Brain microvascular endothelial cell (primary cell): ENCODE measurements around the gene HIRA.

Experiments
- DNase-seq: peaks from one replicate; pipeline ENCODE4 v3.0.0-alpha.2; 2020
- H3K27ac ChIP-seq: fragments of 250-450 bp; sonication (Bioruptor Pico); 2 replicates; pipeline ENCODE4 v1.5.1; 2020; ENCODE audit warnings: mild to moderate bottlenecking, moderate library complexity
- H3K27me3 ChIP-seq: fragments of 250-450 bp; sonication (Bioruptor Pico); replicated peaks from 2 replicates; pipeline ENCODE4 v1.5.1; 2020; ENCODE audit warnings: mild to moderate bottlenecking
- H3K36me3 ChIP-seq: fragments of 250-450 bp; sonication (Bioruptor Pico); replicated peaks from 2 replicates; pipeline ENCODE4 v1.5.1; 2020; ENCODE audit warnings: mild to moderate bottlenecking
- H3K4me3 ChIP-seq: 2 replicates; pipeline ENCODE4 v1.5.1; 2011; ENCODE audit warnings: low read depth, mild to moderate bottlenecking, control low read depth, low read length, moderate library complexity
- CTCF ChIP-seq: IDR thresholded peaks from 2 replicates; pipeline ENCODE4 v1.5.1; 2011; ENCODE audit warnings: low read depth, mild to moderate bottlenecking, moderate library complexity, low read length, control low read depth, inconsistent platforms; ENCODE audit errors: missing control alignments
- in situ Hi-C: cut with HindIII; loops from 2 replicates; pipeline ENCODE4 v1.10.0; 2017; ENCODE audit warnings: low sequenced_read_pairs, low pct_ligation_motif_present

The HIRA gene

GRCh38 chr22:19290400-19291217 lies 140.9 kb downstream of the HIRA start:
- peak overlapping the region; percentile 67 for H3K4me3 ChIP-seq
- no peak for TF ChIP-seq CTCF
- no peak for DNase-seq
- in situ Hi-C loops = no loop called here
- no peaks in the 10 kb centered on the region for H3K36me3 ChIP-seq
- H3K27me3 ChIP-seq = no peaks in the 10 kb centered on the region
- peak overlapping the region; percentile 24 for H3K27ac ChIP-seq

GRCh38 chr22:19289475-19290161 lies 141.9 kb downstream of the HIRA start:
- TF ChIP-seq CTCF = no peak
- in situ Hi-C loops = no loop called here
- Histone ChIP-seq H3K36me3 (no peaks in the 10 kb centered on the region), H3K4me3 (no peak overlapping the region), H3K27me3 (no peaks in the 10 kb centered on the region), H3K27ac (peak overlapping the region; percentile 24)
- DNase-seq = peak; percentile 94

- no peaks in the 10 kb centered on the region for H3K36me3 ChIP-seq
- H3K27ac ChIP-seq = peak overlapping the region; percentile 30
- no peaks in the 10 kb centered on the region for H3K27me3 ChIP-seq
- no peak overlapping the region for H3K4me3 ChIP-seq
- no peak for TF ChIP-seq CTCF
- in situ Hi-C loops = no loop called here
- DNase-seq = peak; percentile 87
These were observed 143.6 kb downstream of the HIRA start for GRCh38 chr22:19287889-19288288.

- Histone ChIP-seq H3K4me3 (no peak overlapping the region), H3K36me3 (no peaks in the 10 kb centered on the region), H3K27me3 (no peaks in the 10 kb centered on the region), H3K27ac (peak overlapping the region; percentile 30)
- in situ Hi-C loops = no loop called here
- TF ChIP-seq CTCF = no peak
- peak; percentile 21 for DNase-seq
These were observed 144.3 kb downstream of the HIRA start for GRCh38 chr22:19287076-19287707.

- Histone ChIP-seq H3K36me3 (no peaks in the 10 kb centered on the region), H3K27me3 (no peaks in the 10 kb centered on the region), H3K4me3 (no peak overlapping the region), H3K27ac (no peak overlapping the region)
- TF ChIP-seq CTCF = no peak
- in situ Hi-C loops = no loop called here
- no peak for DNase-seq
These were observed 145.7 kb downstream of the HIRA start for GRCh38 chr22:19285831-19286230.
